ENCODE results near the gene BRINP3. TPM values are rescaled to one million over a fixed set of nuclear protein-coding genes. Genes with fewer than 3 reads are reported as not detected.

The BRINP3 gene
- total and polyA plus RNA-seq, 4 donors = 0.06 to 19.8 (median 0.64) TPM

DNA sequence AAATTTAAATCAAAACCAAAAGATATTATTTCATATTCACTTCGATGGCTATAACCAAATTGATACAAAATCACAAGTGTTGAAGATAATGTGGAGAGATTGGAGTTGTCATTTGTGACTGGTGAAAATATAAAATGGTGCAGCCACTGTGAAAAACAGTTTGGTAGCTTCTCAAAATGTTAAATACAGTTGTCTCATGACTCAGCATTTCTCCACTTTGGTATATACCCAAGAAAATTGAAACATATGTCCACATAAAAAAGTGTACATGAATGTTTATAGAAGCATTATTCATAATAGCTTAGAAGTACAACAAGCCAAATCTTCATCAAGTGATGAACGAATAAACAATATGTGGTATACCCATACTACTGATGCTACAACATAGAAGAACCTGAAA, 318.5 kb downstream of the BRINP3 start:
- ATAC-seq (ENCODE audit: insufficient read depth, low FRiP score) (no peak), DNase-seq (no peak)
- peaks cover 0 to 4% (median 0%) of the 10 kb centered on the region in 4 donors for H3K9me3 ChIP-seq (ENCODE audit: control insufficient read depth in 4 of 4, insufficient read depth in 3 of 4, low read length in 3 of 4)
- no peak overlapping the region for H3K4me3 ChIP-seq
- no peaks in the 10 kb centered on the region for H3K27me3 ChIP-seq (ENCODE audit: control insufficient read depth in 3 of 3, insufficient read depth in 3 of 3, low read length in 2 of 3)
- H3K36me3 ChIP-seq (ENCODE audit: control insufficient read depth in 4 of 4, insufficient read depth in 4 of 4, low read length in 4 of 4) = no peaks in the 10 kb centered on the region
- WGBS, 2 donors = 81 to 85% methylated on average over 2 of the region's 2 CpGs
- H3K4me1 ChIP-seq (ENCODE audit: control insufficient read depth in 5 of 5, insufficient read depth in 5 of 5, low read length in 5 of 5) = no peaks in the 10 kb centered on the region
- H3K9ac ChIP-seq (ENCODE audit: insufficient read depth in 1 of 2, low read length in 2 of 2) = no peak overlapping the region
- no peak for TF ChIP-seq CTCF (IDR thresholded peaks at IDR 0.05; ENCODE audit: control extremely low read depth, extremely low read depth)
- no peak overlapping the region for H3K27ac ChIP-seq (ENCODE audit: low read depth in 1 of 2, low read length in 1 of 2)

DNA sequence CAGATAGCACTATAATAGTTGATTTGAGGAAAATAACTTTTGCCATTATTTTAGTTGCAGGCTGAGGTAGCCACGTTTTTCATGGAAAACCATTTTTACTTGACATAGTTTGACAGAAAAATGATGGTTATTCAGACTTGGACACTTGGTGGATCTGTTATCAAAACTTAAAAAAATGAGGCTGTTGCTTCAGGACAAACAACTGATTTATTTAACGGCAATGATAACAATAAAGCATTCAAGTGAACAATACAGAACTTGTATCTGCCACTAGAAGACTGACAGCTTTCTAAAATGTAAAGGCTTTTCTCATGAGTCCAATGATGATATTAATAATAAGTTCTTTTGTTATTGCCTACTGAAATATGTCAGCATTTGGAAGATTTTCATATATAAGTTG, 322.9 kb downstream of the BRINP3 start:
- no peaks in the 10 kb centered on the region for H3K4me1 ChIP-seq (ENCODE audit: control insufficient read depth in 5 of 5, insufficient read depth in 5 of 5, low read length in 5 of 5)
- ATAC-seq (ENCODE audit: insufficient read depth, low FRiP score) (no peak), DNase-seq (no peak)
- no peaks in the 10 kb centered on the region for H3K27me3 ChIP-seq (ENCODE audit: control insufficient read depth in 3 of 3, insufficient read depth in 3 of 3, low read length in 2 of 3)
- TF ChIP-seq CTCF (IDR thresholded peaks at IDR 0.05; ENCODE audit: control extremely low read depth, extremely low read depth) = no peak
- H3K27ac ChIP-seq (ENCODE audit: low read depth in 1 of 2, low read length in 1 of 2) = no peak overlapping the region
- no peak overlapping the region for H3K4me3 ChIP-seq
- no peak overlapping the region for H3K9ac ChIP-seq (ENCODE audit: insufficient read depth in 1 of 2, low read length in 2 of 2)
- WGBS, 2 donors = 53% methylated on average over 2 of the region's 2 CpGs
- H3K9me3 ChIP-seq (ENCODE audit: control insufficient read depth in 4 of 4, insufficient read depth in 3 of 4, low read length in 3 of 4) = peaks cover 0 to 4% (median 0%) of the 10 kb centered on the region in 4 donors
- no peaks in the 10 kb centered on the region for H3K36me3 ChIP-seq (ENCODE audit: control insufficient read depth in 4 of 4, insufficient read depth in 4 of 4, low read length in 4 of 4)

- Histone ChIP-seq H3K9me3 (ENCODE audit: control insufficient read depth in 4 of 4, insufficient read depth in 3 of 4, low read length in 3 of 4) (no peaks in the 10 kb centered on the region), H3K4me1 (ENCODE audit: control insufficient read depth in 5 of 5, insufficient read depth in 5 of 5, low read length in 5 of 5) (no peaks in the 10 kb centered on the region), H3K4me3 (no peak overlapping the region), H3K36me3 (ENCODE audit: control insufficient read depth in 4 of 4, insufficient read depth in 4 of 4, low read length in 4 of 4) (no peaks in the 10 kb centered on the region), H3K27ac (ENCODE audit: low read depth in 1 of 2, low read length in 1 of 2) (no peak overlapping the region), H3K9ac (ENCODE audit: insufficient read depth in 1 of 2, low read length in 2 of 2) (no peak overlapping the region), H3K27me3 (ENCODE audit: control insufficient read depth in 3 of 3, insufficient read depth in 3 of 3, low read length in 2 of 3) (no peaks in the 10 kb centered on the region)
- TF ChIP-seq CTCF (IDR thresholded peaks at IDR 0.05; ENCODE audit: control extremely low read depth, extremely low read depth) = no peak
- no peak for ATAC-seq (ENCODE audit: insufficient read depth, low FRiP score)
- 51% methylated on average over 2 of the region's 2 CpGs for WGBS, 2 donors
- DNase-seq = no peak
Observed at GRCh38 chr1:190147616-190148015, 330.0 kb downstream of the BRINP3 start.

GRCh38 chr1:190144650-190145049, 333.0 kb downstream of the BRINP3 start:
- Histone ChIP-seq H3K9me3 (ENCODE audit: control insufficient read depth in 4 of 4, insufficient read depth in 3 of 4, low read length in 3 of 4) (no peaks in the 10 kb centered on the region), H3K27ac (ENCODE audit: low read depth in 1 of 2, low read length in 1 of 2) (no peak overlapping the region), H3K36me3 (ENCODE audit: control insufficient read depth in 4 of 4, insufficient read depth in 4 of 4, low read length in 4 of 4) (no peaks in the 10 kb centered on the region), H3K27me3 (ENCODE audit: control insufficient read depth in 3 of 3, insufficient read depth in 3 of 3, low read length in 2 of 3) (no peaks in the 10 kb centered on the region), H3K9ac (ENCODE audit: insufficient read depth in 1 of 2, low read length in 2 of 2) (no peak overlapping the region), H3K4me1 (ENCODE audit: control insufficient read depth in 5 of 5, insufficient read depth in 5 of 5, low read length in 5 of 5) (no peaks in the 10 kb centered on the region), H3K4me3 (no peak overlapping the region)
- ATAC-seq (ENCODE audit: insufficient read depth, low FRiP score) = no peak
- DNase-seq = no peak
- WGBS, 2 donors = 75 to 82% methylated on average over 2 of the region's 2 CpGs
- TF ChIP-seq CTCF (IDR thresholded peaks at IDR 0.05; ENCODE audit: control extremely low read depth, extremely low read depth) = no peak

Measured in lung (tissue), 12 donors.